Transverse colon (tissue), 4 donors: ENCODE data around the gene ANKRD34A.

Experiments
- CTCF ChIP-seq, 5 experiments: fragments of 200-600 bp in 3 of 5; fragments of 450-650 bp in 2 of 5; sonication (generic) in 3 of 5; IDR thresholded peaks; 1 replicate in 2 of 5; 2 replicates in 3 of 5; pipeline ENCODE4 v1.5.1; 2016 to 2017; ENCODE audit warnings: antibody characterized with exemption in 5 of 5, inconsistent platforms in 3 of 5, mild to moderate bottlenecking in 2 of 5, moderate library complexity in 1 of 5
- EP300 ChIP-seq: sonication (generic); formaldehyde crosslinking; IDR thresholded peaks from one replicate; pipeline ENCODE4 v1.6.1; 2017; ENCODE audit warnings: antibody characterized with exemption, low read depth
- POLR2A ChIP-seq: fragments of 450-650 bp; IDR thresholded peaks from one replicate; pipeline ENCODE4 v1.6.1; 2016; ENCODE audit warnings: antibody characterized with exemption, mild to moderate bottlenecking, moderate library complexity
- POLR2AphosphoS5 ChIP-seq, 3 donors: sonication (generic); formaldehyde crosslinking; IDR thresholded peaks; one replicate each; pipeline ENCODE4 v1.6.1; 2016; ENCODE audit warnings: antibody characterized with exemption in 3 of 3

- no peak for TF ChIP-seq POLR2A
- TF ChIP-seq CTCF (IDR thresholded peaks at IDR 0.05) = no peak
- TF ChIP-seq EP300 = no peak
- no peak for TF ChIP-seq POLR2AphosphoS5 (IDR thresholded peaks at IDR 0.05)
These were observed 857 bp upstream of the ANKRD34A start for GRCh38 chr1:145965119-145965744.
